Natural killer cell (primary cell): ENCODE results near the gene DEPDC1B. TPM values are rescaled to one million over a fixed set of nuclear protein-coding genes. Genes with fewer than 3 reads are reported as not detected.

Source experiments
- ATAC-seq, 3 donors: fragments of 150-1000 bp in 2 of 3; fragments of 200-7000 bp in 1 of 3; cut with Tn5 transposase; 1 replicate in 1 of 3; 2 replicates in 2 of 3; pipeline ENCODE4 v1.10.0; 2021; ENCODE audit warnings: mild to moderate bottlenecking in 2 of 3, moderate library complexity in 2 of 3
- DNase-seq, 2 donors: peaks; one replicate each; pipeline versions ENCODE4 v3.0.0 to v3.0.0-alpha.2; 2013 to 2021; ENCODE audit warnings: mixed read lengths in 1 of 2
- H3K27ac ChIP-seq: one replicate; pipeline ENCODE4 v1.5.1; 2013; ENCODE audit warnings: mild to moderate bottlenecking, low read length
- H3K27me3 ChIP-seq: one replicate; pipeline ENCODE4 v1.6.1; 2013; ENCODE audit warnings: low read length; ENCODE audit not compliant: control insufficient read depth, insufficient read depth
- H3K36me3 ChIP-seq: one replicate; pipeline ENCODE4 v1.6.1; 2013; ENCODE audit warnings: low read length; ENCODE audit not compliant: control insufficient read depth, insufficient read depth
- H3K4me1 ChIP-seq: one replicate; pipeline ENCODE4 v1.6.1; 2013; ENCODE audit warnings: low read length; ENCODE audit not compliant: control insufficient read depth, insufficient read depth
- H3K4me3 ChIP-seq: one replicate; pipeline ENCODE4 v1.5.1; 2013; ENCODE audit warnings: low read length
- H3K9me3 ChIP-seq: one replicate; pipeline ENCODE4 v1.6.1; 2013; ENCODE audit warnings: low read length; ENCODE audit not compliant: control insufficient read depth, insufficient read depth
- H3K27ac Mint-ChIP-seq, 2 donors: one replicate each; pipeline ENCODE4 v1.8.0; 2022; ENCODE audit warnings: mild to moderate bottlenecking in 2 of 2, mixed read lengths in 2 of 2, moderate library complexity in 1 of 2
- H3K27me3 Mint-ChIP-seq, 2 donors: one replicate each; pipeline ENCODE4 v1.8.0; 2022; ENCODE audit warnings: low read depth in 2 of 2, mixed read lengths in 2 of 2
- H3K36me3 Mint-ChIP-seq: one replicate; pipeline ENCODE4 v1.8.0; 2022; ENCODE audit warnings: mixed read lengths
- H3K4me1 Mint-ChIP-seq, 2 donors: one replicate each; pipeline ENCODE4 v1.8.0; 2022; ENCODE audit warnings: mixed read lengths in 2 of 2
- H3K4me3 Mint-ChIP-seq: one replicate; pipeline ENCODE4 v1.8.0; 2022; ENCODE audit warnings: mild to moderate bottlenecking, moderate library complexity, mixed read lengths
- H3K9me3 Mint-ChIP-seq, 2 donors: one replicate each; pipeline ENCODE4 v1.8.0; 2022; ENCODE audit warnings: mixed read lengths in 2 of 2
- CTCF ChIP-seq: fragments of 200-600 bp; IDR thresholded peaks from one replicate; pipeline ENCODE4 v1.8.0; 2022; ENCODE audit warnings: antibody characterized with exemption
- WGBS: methylation state at CpG from one replicate; pipeline ENCODE4 v1.1.7; 2013; ENCODE audit warnings: missing lambda C conversion rate; ENCODE audit not compliant: insufficient coverage; 5-methylcytosine and 5-hydroxymethylcytosine counted together
- intact Hi-C: fragments of 100-400 bp; cut with micrococcal nuclease; formaldehyde crosslinking; loops from one replicate; pipeline ENCODE4 v1.14.2; 2022
- total RNA-seq, 4 donors: library from RNA; stranded (reverse); fragments of 120-200 nt in 1 of 4; gene quantifications; one replicate each; pipeline versions ENCODE4 v1.2.3 to v1.2.4, GENCODE V29; 2013 to 2022

DEPDC1B gene
- total RNA-seq, 3 donors from 2014 or later (not counting 1 experiment from before 2014, with no cell fraction given), result 1.2 to 1.3 (median 1.2) TPM

GRCh38 chr5:60727033-60727679 is 27.2 kb upstream of the DEPDC1B start:
- no peak overlapping the region for H3K4me3 Mint-ChIP-seq
- ATAC-seq, result no peak
- WGBS, result 96% methylated on average over 1 of the region's 1 CpG

GRCh38 chr5:60724126-60724525 is 24.2 kb upstream of the DEPDC1B start:
- no peaks in the 10 kb centered on the region for H3K9me3 ChIP-seq
- TF ChIP-seq CTCF, result no peak
- Mint-ChIP-seq H3K27me3 (peaks cover 14 to 24% of the 10 kb centered on the region in 2 donors), H3K4me1 (no peaks in the 10 kb centered on the region), H3K36me3 (no peaks in the 10 kb centered on the region), H3K9me3 (no peaks in the 10 kb centered on the region), H3K4me3 (no peak overlapping the region), H3K27ac (no peak overlapping the region)
- no peak overlapping the region for H3K27ac ChIP-seq
- no peaks in the 10 kb centered on the region for H3K4me1 ChIP-seq
- DNase-seq (no peak), ATAC-seq (no peak)
- intact Hi-C loops, result no loop called here
- no peak overlapping the region for H3K4me3 ChIP-seq
- no peaks in the 10 kb centered on the region for H3K36me3 ChIP-seq
- no CpG with 5 or more reads among the region's 2 CpGs for WGBS
- no peaks in the 10 kb centered on the region for H3K27me3 ChIP-seq

More at GRCh38 chr5:60727033-60727679, 27.2 kb upstream of the DEPDC1B start:
- H3K4me1 ChIP-seq, result no peaks in the 10 kb centered on the region
- H3K27ac ChIP-seq, result no peak overlapping the region
- Mint-ChIP-seq H3K27ac (no peak overlapping the region), H3K27me3 (peaks cover 7 to 13% of the 10 kb centered on the region in 2 donors), H3K4me1 (no peaks in the 10 kb centered on the region), H3K9me3 (peaks cover 0 to 2% of the 10 kb centered on the region in 2 donors), H3K36me3 (no peaks in the 10 kb centered on the region)
- intact Hi-C loops, result no loop called here
- H3K9me3 ChIP-seq, result no peaks in the 10 kb centered on the region
- H3K4me3 ChIP-seq, result no peak overlapping the region
- no peaks in the 10 kb centered on the region for H3K36me3 ChIP-seq
- no peak for TF ChIP-seq CTCF
- DNase-seq, result no peak
- no peaks in the 10 kb centered on the region for H3K27me3 ChIP-seq

- Mint-ChIP-seq H3K9me3 (no peaks in the 10 kb centered on the region), H3K4me3 (no peak overlapping the region), H3K4me1 (no peaks in the 10 kb centered on the region), H3K27ac (no peak overlapping the region), H3K27me3 (peaks cover 17 to 24% of the 10 kb centered on the region in 2 donors), H3K36me3 (no peaks in the 10 kb centered on the region)
- no peaks in the 10 kb centered on the region for H3K4me1 ChIP-seq
- intact Hi-C loops, result no loop called here
- H3K36me3 ChIP-seq, result no peaks in the 10 kb centered on the region
- no peaks in the 10 kb centered on the region for H3K9me3 ChIP-seq
- no peak overlapping the region for H3K27ac ChIP-seq
- 93% methylated on average over 5 of the region's 6 CpGs for WGBS
- DNase-seq (no peak), ATAC-seq (no peak)
- no peak overlapping the region for H3K4me3 ChIP-seq
- H3K27me3 ChIP-seq, result no peaks in the 10 kb centered on the region
- no peak for TF ChIP-seq CTCF
Observed at GRCh38 chr5:60722416-60722815, 22.4 kb upstream of the DEPDC1B start.

- ATAC-seq (no peak), DNase-seq (no peak)
- Histone ChIP-seq H3K4me3 (no peak overlapping the region), H3K4me1 (no peaks in the 10 kb centered on the region), H3K36me3 (no peaks in the 10 kb centered on the region), H3K27me3 (no peaks in the 10 kb centered on the region), H3K27ac (no peak overlapping the region), H3K9me3 (no peaks in the 10 kb centered on the region)
- Mint-ChIP-seq H3K27me3 (peaks cover 24 to 30% of the 10 kb centered on the region in 2 donors), H3K4me1 (no peaks in the 10 kb centered on the region), H3K27ac (no peak overlapping the region), H3K9me3 (peaks cover 0 to 2% of the 10 kb centered on the region in 2 donors), H3K4me3 (no peak overlapping the region), H3K36me3 (no peaks in the 10 kb centered on the region)
- TF ChIP-seq CTCF, result no peak
- intact Hi-C loops, result no loop called here
Observed at GRCh38 chr5:60719329-60719728, 19.4 kb upstream of the DEPDC1B start.
